Stimulated activated effector memory CD8-positive, alpha-beta T cell treated with anti-CD3 and anti-CD28 coated beads, Interleukin-12 subunit alpha, Interleukin-12 subunit beta, amount 100 ng/mL, for 72 hours (primary cell): ENCODE measurements around the gene SPON1.
"Not testable (repeated sequence)": the region's sequence is repeated elsewhere in the genome, so short reads cannot be mapped to it uniquely, and the experiment has no call there.

ENCODE experiments used
- ATAC-seq: fragments of 150-1000 bp; cut with Tn5 transposase; 2 replicates; pipeline ENCODE4 v1.10.0; 2021
- DNase-seq, 2 donors: peaks; one replicate each; pipeline ENCODE4 v3.0.0; 2021 to 2022; ENCODE audit warnings: low spot score in 2 of 2
- H3K27ac Mint-ChIP-seq: one replicate; pipeline ENCODE4 v1.8.0; 2022; ENCODE audit warnings: mild to moderate bottlenecking, mixed read lengths
- H3K36me3 Mint-ChIP-seq: one replicate; pipeline ENCODE4 v1.8.0; 2022; ENCODE audit warnings: mild to moderate bottlenecking, mixed read lengths
- H3K4me1 Mint-ChIP-seq: one replicate; pipeline ENCODE4 v1.8.0; 2022; ENCODE audit warnings: mixed read lengths
- H3K4me3 Mint-ChIP-seq: one replicate; pipeline ENCODE4 v1.8.0; 2022; ENCODE audit warnings: mild to moderate bottlenecking, mixed read lengths
- H3K9me3 Mint-ChIP-seq: one replicate; pipeline ENCODE4 v1.8.0; 2022; ENCODE audit warnings: mixed read lengths

SPON1 gene

DNA sequence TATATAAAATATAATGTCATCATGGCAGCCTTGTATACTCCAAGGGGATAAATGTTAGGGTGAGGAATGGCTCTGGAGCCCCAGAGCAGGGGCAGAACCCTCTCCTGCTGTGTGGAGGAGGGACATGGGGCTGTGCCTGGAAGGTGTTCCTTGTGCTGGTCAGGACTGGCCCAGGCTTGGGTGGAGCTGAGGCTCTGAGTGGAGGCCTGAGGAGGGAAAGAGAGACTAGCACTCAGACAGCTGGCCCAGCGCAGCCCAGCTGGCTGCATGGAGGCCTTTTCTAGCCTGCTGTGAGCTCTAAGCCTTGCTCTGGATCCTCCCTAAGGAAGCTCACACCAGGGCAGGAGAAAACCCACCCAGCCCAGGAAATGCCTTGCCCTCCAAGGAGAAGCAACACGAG, 282.9 kb downstream of the SPON1 start:
- Mint-ChIP-seq H3K4me1 (peaks cover 18% of the 10 kb centered on the region), H3K27ac (no peak overlapping the region), H3K36me3 (no peaks in the 10 kb centered on the region), H3K9me3 (no peaks in the 10 kb centered on the region), H3K4me3 (no peak overlapping the region)
- DNase-seq: no peak
- no peak for ATAC-seq

- ATAC-seq (no peak), DNase-seq (no peak)
- Mint-ChIP-seq H3K9me3 (no peaks in the 10 kb centered on the region), H3K4me1 (peaks cover 18% of the 10 kb centered on the region), H3K27ac (no peak overlapping the region), H3K36me3 (no peaks in the 10 kb centered on the region), H3K4me3 (peak overlapping the region; percentile 15)
Observed at GRCh38 chr11:14248580-14248981, 286.1 kb downstream of the SPON1 start.

- no peak overlapping the region for H3K27ac Mint-ChIP-seq
Observed at GRCh38 chr11:14249121-14249963, 286.8 kb downstream of the SPON1 start.

DNA sequence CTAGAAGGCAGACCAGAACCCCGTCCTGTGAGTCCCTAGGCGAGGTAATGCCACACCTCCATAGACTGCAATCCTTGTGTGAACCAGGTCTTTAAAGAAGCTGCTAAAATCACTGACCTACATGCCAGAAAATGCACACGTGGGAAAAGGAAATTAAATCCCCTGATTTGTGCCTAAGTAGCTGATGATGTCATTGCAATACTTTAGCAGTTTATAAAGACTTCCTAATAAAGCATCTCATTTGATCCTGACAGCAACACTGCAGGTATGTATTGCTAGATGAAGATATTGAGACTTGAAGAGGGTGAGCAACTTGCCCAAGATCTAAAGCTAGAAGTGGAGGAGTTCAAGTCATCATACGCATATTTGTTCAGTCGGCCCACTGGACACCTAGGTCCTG, 289.2 kb downstream of the SPON1 start:
- Mint-ChIP-seq H3K9me3 (no peaks in the 10 kb centered on the region), H3K36me3 (no peaks in the 10 kb centered on the region), H3K4me1 (peaks cover 18% of the 10 kb centered on the region), H3K27ac (no peak overlapping the region), H3K4me3 (no peak overlapping the region)
- no peak for ATAC-seq
- no peak for DNase-seq

More at GRCh38 chr11:14249121-14249963, 286.8 kb downstream of the SPON1 start:
- peaks cover 18% of the 10 kb centered on the region for H3K4me1 Mint-ChIP-seq
- no peaks in the 10 kb centered on the region for H3K36me3 Mint-ChIP-seq
- no peaks in the 10 kb centered on the region for H3K9me3 Mint-ChIP-seq
- peak overlapping the region; percentile 15 for H3K4me3 Mint-ChIP-seq
- ATAC-seq (peak; percentile 43), DNase-seq (peak; percentile 53 to 83)

GRCh38 chr11:14252501-14252900, 290.0 kb downstream of the SPON1 start:
- not testable (repeated sequence) for H3K36me3 Mint-ChIP-seq, H3K9me3 Mint-ChIP-seq, ATAC-seq, H3K4me3 Mint-ChIP-seq, H3K27ac Mint-ChIP-seq, DNase-seq
- H3K4me1 Mint-ChIP-seq: peaks cover 16% of the 10 kb centered on the region

DNA sequence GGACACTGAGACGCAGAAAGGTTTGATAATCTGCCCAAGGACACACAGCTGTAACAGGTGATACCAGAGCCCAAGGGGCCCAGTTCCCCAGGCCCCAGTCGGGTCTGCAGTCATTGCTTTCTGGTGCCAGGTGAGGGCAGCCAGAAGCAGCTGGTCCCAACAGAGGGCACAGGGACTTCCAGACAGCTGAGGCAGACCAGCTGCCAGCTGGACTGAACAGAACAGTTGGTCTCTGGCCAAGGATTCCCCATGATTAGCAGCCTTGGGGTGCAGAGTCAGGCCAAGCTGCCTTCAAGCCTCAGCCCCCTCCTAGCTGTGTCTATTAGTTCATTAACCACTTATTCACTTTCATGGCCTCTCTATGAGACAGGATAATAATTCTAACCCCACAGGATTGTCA, 290.9 kb downstream of the SPON1 start:
- no peak overlapping the region for H3K4me3 Mint-ChIP-seq
- H3K4me1 Mint-ChIP-seq: peaks cover 10% of the 10 kb centered on the region
- DNase-seq (no peak), ATAC-seq (no peak)
- H3K36me3 Mint-ChIP-seq: no peaks in the 10 kb centered on the region
- no peak overlapping the region for H3K27ac Mint-ChIP-seq
- no peaks in the 10 kb centered on the region for H3K9me3 Mint-ChIP-seq

GRCh38 chr11:14253840-14254239, 291.3 kb downstream of the SPON1 start:
- Mint-ChIP-seq H3K4me3 (no peak overlapping the region), H3K9me3 (no peaks in the 10 kb centered on the region), H3K27ac (peak overlapping the region; percentile 24), H3K4me1 (peaks cover 6% of the 10 kb centered on the region), H3K36me3 (no peaks in the 10 kb centered on the region)
- ATAC-seq (no peak), DNase-seq (no peak)

DNA sequence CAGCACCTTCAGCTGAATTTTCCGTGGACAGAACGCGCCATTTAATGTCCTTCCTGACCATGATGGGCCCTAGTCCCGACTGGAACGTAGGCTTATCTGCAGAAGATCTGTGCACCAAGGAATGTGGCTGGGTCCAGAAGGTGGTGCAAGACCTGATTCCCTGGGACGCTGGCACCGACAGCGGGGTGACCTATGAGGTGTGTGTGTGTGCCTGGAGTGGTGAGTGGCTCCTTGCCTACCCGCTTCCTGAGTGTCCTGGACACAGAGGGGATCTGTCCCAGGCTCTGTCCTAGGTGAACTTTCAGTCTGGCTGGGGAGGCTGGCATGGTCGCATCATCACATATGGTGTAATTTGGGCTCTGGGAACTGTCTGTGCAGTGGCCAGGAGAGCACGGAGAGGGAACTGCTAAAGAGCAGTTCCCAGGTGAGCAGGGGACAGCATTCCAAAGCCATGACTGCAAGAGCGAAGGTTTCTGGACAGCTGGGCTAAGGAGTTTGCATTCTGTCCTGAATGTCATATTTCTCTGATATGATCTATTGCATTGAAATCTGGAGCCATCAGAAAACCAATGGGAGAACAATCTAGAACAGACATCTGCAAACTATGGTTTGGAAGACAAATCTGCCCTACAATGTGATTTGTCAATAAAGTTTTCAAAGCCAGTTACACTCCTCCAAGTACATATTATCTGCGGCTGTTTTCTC, 292.2 kb downstream of the SPON1 start:
- no peak for ATAC-seq
- no peaks in the 10 kb centered on the region for H3K9me3 Mint-ChIP-seq
- H3K4me3 Mint-ChIP-seq: no peak overlapping the region
- H3K4me1 Mint-ChIP-seq: no peaks in the 10 kb centered on the region
- H3K27ac Mint-ChIP-seq: peak overlapping the region; percentile 24
- no peaks in the 10 kb centered on the region for H3K36me3 Mint-ChIP-seq
- no peak for DNase-seq

DNA sequence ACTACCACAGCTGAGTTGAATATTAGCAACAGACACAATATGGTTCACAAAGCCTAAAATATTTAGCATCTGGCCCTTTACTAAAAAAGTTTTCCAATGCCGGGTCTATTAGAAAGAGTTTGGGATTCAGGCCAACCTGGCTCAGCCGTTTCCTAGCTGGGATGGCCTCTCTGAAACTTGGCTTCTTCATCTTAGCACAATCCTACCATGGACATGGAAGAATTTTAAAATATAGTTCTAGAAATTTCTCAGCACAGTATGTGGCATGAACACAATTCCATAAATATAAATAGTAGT, 292.7 kb downstream of the SPON1 start:
- H3K27ac Mint-ChIP-seq: no peak overlapping the region
- no peaks in the 10 kb centered on the region for H3K9me3 Mint-ChIP-seq
- no peak overlapping the region for H3K4me3 Mint-ChIP-seq
- ATAC-seq (no peak), DNase-seq (no peak)
- no peaks in the 10 kb centered on the region for H3K4me1 Mint-ChIP-seq
- no peaks in the 10 kb centered on the region for H3K36me3 Mint-ChIP-seq

- DNase-seq: no peak
- H3K9me3 Mint-ChIP-seq: no peaks in the 10 kb centered on the region
- peak overlapping the region; percentile 63 for H3K27ac Mint-ChIP-seq
- no peak overlapping the region for H3K4me3 Mint-ChIP-seq
- peak; percentile 33 for ATAC-seq
- no peaks in the 10 kb centered on the region for H3K36me3 Mint-ChIP-seq
- no peaks in the 10 kb centered on the region for H3K4me1 Mint-ChIP-seq
Observed at GRCh38 chr11:14258221-14258935, 295.9 kb downstream of the SPON1 start.

GRCh38 chr11:14259186-14259784, 296.8 kb downstream of the SPON1 start:
- Mint-ChIP-seq H3K9me3 (no peaks in the 10 kb centered on the region), H3K4me3 (no peak overlapping the region), H3K27ac (peak overlapping the region; percentile 63), H3K4me1 (no peaks in the 10 kb centered on the region), H3K36me3 (no peaks in the 10 kb centered on the region)
- DNase-seq (no peak), ATAC-seq (no peak)

- Mint-ChIP-seq H3K4me1 (no peaks in the 10 kb centered on the region), H3K36me3 (peaks cover 6% of the 10 kb centered on the region), H3K27ac (peak overlapping the region; percentile 63), H3K4me3 (no peak overlapping the region), H3K9me3 (no peaks in the 10 kb centered on the region)
- ATAC-seq (no peak), DNase-seq (no peak)
Observed at GRCh38 chr11:14259878-14260277, 297.4 kb downstream of the SPON1 start.

DNA sequence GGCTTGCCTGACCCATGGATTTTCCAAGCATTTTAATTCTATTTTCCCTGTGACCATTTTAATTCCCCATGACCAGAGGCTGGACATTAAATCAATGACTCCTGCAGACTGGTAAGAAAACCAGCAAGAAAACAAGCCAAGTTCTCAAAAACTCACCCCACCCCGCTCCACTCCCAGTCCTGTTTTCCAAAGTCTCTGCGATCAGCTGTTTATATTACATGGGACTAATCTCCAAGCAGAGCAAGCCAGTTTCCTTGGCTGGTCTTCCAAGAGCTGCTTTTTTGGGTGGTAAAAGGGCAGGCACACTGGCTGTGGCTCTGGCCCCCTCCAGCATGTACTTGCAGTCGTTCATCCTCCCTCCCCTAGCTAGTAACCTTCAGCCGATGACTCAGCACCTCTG, 298.5 kb downstream of the SPON1 start:
- ATAC-seq: no peak
- Mint-ChIP-seq H3K36me3 (peaks cover 15% of the 10 kb centered on the region), H3K27ac (peak overlapping the region; percentile 4), H3K4me1 (no peaks in the 10 kb centered on the region), H3K4me3 (no peak overlapping the region), H3K9me3 (no peaks in the 10 kb centered on the region)
- peak in 1 of 2 donors; percentile 35 for DNase-seq

- Mint-ChIP-seq H3K4me1 (no peaks in the 10 kb centered on the region), H3K4me3 (no peak overlapping the region), H3K9me3 (no peaks in the 10 kb centered on the region), H3K27ac (peak overlapping the region; percentile 14), H3K36me3 (peaks cover 19% of the 10 kb centered on the region)
- no peak for DNase-seq
- ATAC-seq: no peak
Observed at GRCh38 chr11:14262271-14262846, 299.8 kb downstream of the SPON1 start.

- peaks cover 31% of the 10 kb centered on the region for H3K36me3 Mint-ChIP-seq
Observed at GRCh38 chr11:14264966-14265365, 302.4 kb downstream of the SPON1 start.

More at GRCh38 chr11:14264966-14265365, 302.4 kb downstream of the SPON1 start:
- ATAC-seq: no peak
- DNase-seq: no peak
- H3K27ac Mint-ChIP-seq: no peak overlapping the region
- no peak overlapping the region for H3K4me3 Mint-ChIP-seq
- H3K4me1 Mint-ChIP-seq: peaks cover 2% of the 10 kb centered on the region
- no peaks in the 10 kb centered on the region for H3K9me3 Mint-ChIP-seq
